T-helper 1 cell treated with Interleukin-12 subunit alpha and Interleukin-12 subunit beta and Interleukin-4 antibody, amounts not matched to agents 30 μg/mL and 1 μg/mL, for 36 hours (primary cell): ENCODE data around the gene C1QL1.
A peak's percentile ranks its signal among the peaks of the same experiment; 100 is the strongest.
"Not testable (repeated sequence)": the region's sequence is repeated elsewhere in the genome, so short reads cannot be mapped to it uniquely, and the experiment has no call there.

ENCODE experiments used
- H3K27ac Mint-ChIP-seq: one replicate; pipeline ENCODE4 v1.8.0; 2021; ENCODE audit warnings: mild to moderate bottlenecking, mixed read lengths
- H3K27me3 Mint-ChIP-seq: one replicate; pipeline ENCODE4 v1.8.0; 2021; ENCODE audit warnings: low read depth, mixed read lengths
- H3K36me3 Mint-ChIP-seq: one replicate; pipeline ENCODE4 v1.8.0; 2021; ENCODE audit warnings: low read depth, mixed read lengths
- H3K4me1 Mint-ChIP-seq: one replicate; pipeline ENCODE4 v1.8.0; 2021; ENCODE audit warnings: low read depth, mixed read lengths
- H3K4me3 Mint-ChIP-seq: one replicate; pipeline ENCODE4 v1.8.0; 2021; ENCODE audit warnings: mild to moderate bottlenecking, moderate library complexity, mixed read lengths
- H3K9me3 Mint-ChIP-seq: one replicate; pipeline ENCODE4 v1.8.0; 2021; ENCODE audit warnings: mixed read lengths

The C1QL1 gene

GRCh38 chr17:44959821-44960531 lies 8.1 kb downstream of the C1QL1 start:
- Mint-ChIP-seq H3K9me3 (no peaks in the 10 kb centered on the region), H3K27me3 (peaks cover 83% of the 10 kb centered on the region), H3K4me1 (peaks cover 3% of the 10 kb centered on the region), H3K4me3 (no peak overlapping the region), H3K36me3 (no peaks in the 10 kb centered on the region), H3K27ac (no peak overlapping the region)

- H3K36me3 Mint-ChIP-seq: no peaks in the 10 kb centered on the region
- H3K4me3 Mint-ChIP-seq: no peak overlapping the region
- no peaks in the 10 kb centered on the region for H3K9me3 Mint-ChIP-seq
- no peak overlapping the region for H3K27ac Mint-ChIP-seq
- peaks cover 4% of the 10 kb centered on the region for H3K4me1 Mint-ChIP-seq
- H3K27me3 Mint-ChIP-seq: peaks cover 58% of the 10 kb centered on the region
Observed at GRCh38 chr17:44956998-44957981, 10.8 kb downstream of the C1QL1 start.

- Mint-ChIP-seq H3K27ac (no peak overlapping the region), H3K27me3 (peaks cover 48% of the 10 kb centered on the region), H3K4me3 (no peak overlapping the region), H3K36me3 (no peaks in the 10 kb centered on the region), H3K9me3 (no peaks in the 10 kb centered on the region), H3K4me1 (peaks cover 4% of the 10 kb centered on the region)
Observed at GRCh38 chr17:44955674-44956425, 12.3 kb downstream of the C1QL1 start.

- Mint-ChIP-seq H3K9me3 (no peaks in the 10 kb centered on the region), H3K36me3 (no peaks in the 10 kb centered on the region), H3K4me3 (no peak overlapping the region), H3K4me1 (peaks cover 9% of the 10 kb centered on the region), H3K27me3 (peaks cover 27% of the 10 kb centered on the region), H3K27ac (no peak overlapping the region)
Observed at GRCh38 chr17:44952946-44953475, 15.1 kb downstream of the C1QL1 start.

- peaks cover 10% of the 10 kb centered on the region for H3K36me3 Mint-ChIP-seq
- H3K4me3 Mint-ChIP-seq: peak overlapping the region; percentile 94
- H3K27me3 Mint-ChIP-seq: no peaks in the 10 kb centered on the region
- H3K27ac Mint-ChIP-seq: peak overlapping the region; percentile 95
- no peaks in the 10 kb centered on the region for H3K9me3 Mint-ChIP-seq
- peaks cover 19% of the 10 kb centered on the region for H3K4me1 Mint-ChIP-seq
Observed at GRCh38 chr17:44948315-44948795, 19.7 kb downstream of the C1QL1 start.

GRCh38 chr17:44947461-44948314 lies 20.4 kb downstream of the C1QL1 start, which contains the start of gene KIF18B:
Gene KIF18B (minus strand): TSS chr17:44947773. CDS start chr17:44936344, 11,429 bp downstream.
- H3K27ac Mint-ChIP-seq: peak within 1 kb of the TSS; percentile 95
- peak within 1 kb of the TSS; percentile 94 for H3K4me3 Mint-ChIP-seq
- peaks cover 19% of the 10 kb centered on the region for H3K4me1 Mint-ChIP-seq
- no peaks in the 10 kb centered on the region for H3K9me3 Mint-ChIP-seq
- H3K36me3 Mint-ChIP-seq: peaks cover 10% of the 10 kb centered on the region
- no peaks in the 10 kb centered on the region for H3K27me3 Mint-ChIP-seq

GRCh38 chr17:44945652-44946051 lies 22.5 kb downstream of the C1QL1 start:
- Mint-ChIP-seq H3K36me3 (peaks cover 13% of the 10 kb centered on the region), H3K4me3 (peak overlapping the region; percentile 94), H3K4me1 (peaks cover 30% of the 10 kb centered on the region)
- H3K27me3 Mint-ChIP-seq, H3K27ac Mint-ChIP-seq, H3K9me3 Mint-ChIP-seq: not testable (repeated sequence)

GRCh38 chr17:44942456-44942855 lies 25.6 kb downstream of the C1QL1 start:
- peaks cover 19% of the 10 kb centered on the region for H3K36me3 Mint-ChIP-seq
- no peaks in the 10 kb centered on the region for H3K27me3 Mint-ChIP-seq
- no peaks in the 10 kb centered on the region for H3K9me3 Mint-ChIP-seq
- peaks cover 26% of the 10 kb centered on the region for H3K4me1 Mint-ChIP-seq
- H3K4me3 Mint-ChIP-seq: no peak overlapping the region
- H3K27ac Mint-ChIP-seq: peak overlapping the region; percentile 74

- peaks cover 26% of the 10 kb centered on the region for H3K4me1 Mint-ChIP-seq
- H3K4me3 Mint-ChIP-seq: peak overlapping the region; percentile 23
- H3K27me3 Mint-ChIP-seq: no peaks in the 10 kb centered on the region
- peaks cover 19% of the 10 kb centered on the region for H3K36me3 Mint-ChIP-seq
- H3K9me3 Mint-ChIP-seq: no peaks in the 10 kb centered on the region
- H3K27ac Mint-ChIP-seq: peak overlapping the region; percentile 74
Observed at GRCh38 chr17:44941712-44942331, 26.3 kb downstream of the C1QL1 start.

- Mint-ChIP-seq H3K27ac (no peak overlapping the region), H3K27me3 (no peaks in the 10 kb centered on the region), H3K9me3 (no peaks in the 10 kb centered on the region), H3K4me3 (no peak overlapping the region), H3K4me1 (peaks cover 19% of the 10 kb centered on the region), H3K36me3 (peaks cover 17% of the 10 kb centered on the region)
Observed at GRCh38 chr17:44940768-44941167, 27.3 kb downstream of the C1QL1 start.

- Mint-ChIP-seq H3K36me3 (peaks cover 20% of the 10 kb centered on the region), H3K4me3 (no peak overlapping the region), H3K27me3 (no peaks in the 10 kb centered on the region), H3K4me1 (peaks cover 19% of the 10 kb centered on the region), H3K27ac (no peak overlapping the region), H3K9me3 (no peaks in the 10 kb centered on the region)
Observed at GRCh38 chr17:44940317-44940716, 27.8 kb downstream of the C1QL1 start.

GRCh38 chr17:44935116-44935515 lies 33.0 kb downstream of the C1QL1 start:
- H3K27ac Mint-ChIP-seq: no peak overlapping the region
- no peaks in the 10 kb centered on the region for H3K9me3 Mint-ChIP-seq
- peaks cover 31% of the 10 kb centered on the region for H3K36me3 Mint-ChIP-seq
- no peak overlapping the region for H3K4me3 Mint-ChIP-seq
- H3K27me3 Mint-ChIP-seq: no peaks in the 10 kb centered on the region
- peaks cover 2% of the 10 kb centered on the region for H3K4me1 Mint-ChIP-seq

- Mint-ChIP-seq H3K27ac (no peak overlapping the region), H3K4me1 (peaks cover 2% of the 10 kb centered on the region), H3K9me3 (no peaks in the 10 kb centered on the region), H3K4me3 (no peak overlapping the region), H3K27me3 (no peaks in the 10 kb centered on the region), H3K36me3 (peaks cover 35% of the 10 kb centered on the region)
Observed at GRCh38 chr17:44934745-44935105, 33.4 kb downstream of the C1QL1 start.
